CD4-positive, alpha-beta T cell treated with Interleukin-21 for 1 hour (primary cell): Measurements from ENCODE around the gene SUOX.
"Not testable (repeated sequence)": the region's sequence is repeated elsewhere in the genome, so short reads cannot be mapped to it uniquely, and the experiment has no call there.

Experiments
- DNase-seq: peaks from one replicate; pipeline ENCODE4 v3.0.0-alpha.2; 2020

Gene SUOX

DNA sequence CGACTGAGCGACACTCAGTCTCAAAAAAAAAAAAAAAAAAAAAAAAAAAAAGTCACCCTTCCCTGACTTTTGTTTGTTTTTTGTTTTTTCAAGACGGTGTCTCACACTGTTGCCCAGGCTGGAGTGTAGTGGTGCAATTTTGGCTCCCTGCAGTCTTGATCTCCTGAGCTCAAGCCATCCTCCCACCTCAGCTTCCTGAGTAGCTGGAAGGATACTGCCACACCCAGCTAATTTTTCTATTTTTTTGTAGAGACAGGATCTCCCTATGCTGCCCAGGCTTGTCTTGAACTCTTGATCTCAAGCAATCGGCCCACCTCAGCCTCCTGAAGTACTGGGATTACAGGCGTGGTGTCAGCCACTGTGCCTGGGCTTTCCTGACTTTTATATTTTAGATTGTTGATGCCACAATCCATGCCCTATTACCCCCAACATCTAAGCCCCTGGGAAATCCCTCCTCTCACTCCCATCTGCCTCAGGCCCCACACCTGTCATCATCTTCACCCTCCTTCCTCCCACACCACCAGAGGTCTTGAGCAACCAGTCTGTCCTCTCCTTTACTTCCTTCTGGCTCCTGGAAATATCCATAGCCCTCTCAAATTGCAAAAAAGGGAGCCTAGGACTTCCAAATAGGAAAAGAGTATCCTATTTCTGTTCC, 31.6 kb downstream of the SUOX start:
- DNase-seq: no peak

DNA sequence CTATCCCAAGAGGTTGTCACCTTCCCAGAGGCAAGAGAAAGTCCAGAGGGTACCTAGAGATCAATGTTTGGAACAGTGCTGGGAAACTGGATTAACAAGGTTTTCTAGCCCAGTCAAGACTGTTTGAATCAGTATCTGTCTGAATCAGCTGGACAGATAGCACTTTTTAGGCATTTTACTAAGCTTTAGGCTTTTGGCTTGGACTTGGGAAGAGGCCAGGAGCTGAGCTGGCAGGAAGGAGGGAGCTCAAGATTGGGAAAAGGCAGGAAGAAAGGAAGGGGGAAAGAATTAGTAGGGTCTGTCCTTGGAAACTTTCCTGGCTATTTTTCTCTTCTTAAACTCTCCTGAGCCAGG, 32.1 kb downstream of the SUOX start:
- no peak for DNase-seq

DNA sequence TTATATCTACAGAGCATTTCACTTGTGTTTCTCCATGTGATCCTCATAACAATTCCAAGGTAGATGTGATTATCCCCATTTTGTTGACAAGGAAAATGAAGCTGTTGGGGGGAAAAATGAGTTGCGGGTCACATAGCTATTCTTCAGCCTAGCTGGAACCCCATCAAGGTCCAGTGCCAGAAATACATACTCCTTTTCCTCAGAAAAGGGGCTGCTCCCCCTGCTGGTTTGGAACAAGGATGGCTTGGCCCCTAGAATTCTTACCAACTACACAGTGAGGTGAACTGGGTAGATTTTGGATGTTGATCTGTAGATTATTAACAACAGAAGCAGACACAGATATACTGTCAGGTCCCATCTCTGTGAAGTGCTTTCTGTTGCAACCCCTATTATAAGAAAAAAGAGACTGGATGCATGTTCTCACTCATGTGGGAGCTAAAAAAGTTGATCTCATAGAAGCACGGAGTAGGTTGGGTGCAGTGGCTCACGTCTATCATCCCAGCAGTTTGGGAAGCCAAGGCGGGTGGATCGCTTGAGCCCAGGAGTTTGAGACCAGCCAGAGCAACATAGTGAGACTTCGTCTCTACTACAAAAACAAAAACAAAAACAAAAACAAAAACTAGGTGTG, 32.7 kb downstream of the SUOX start:
- DNase-seq: peak; percentile 63

DNA sequence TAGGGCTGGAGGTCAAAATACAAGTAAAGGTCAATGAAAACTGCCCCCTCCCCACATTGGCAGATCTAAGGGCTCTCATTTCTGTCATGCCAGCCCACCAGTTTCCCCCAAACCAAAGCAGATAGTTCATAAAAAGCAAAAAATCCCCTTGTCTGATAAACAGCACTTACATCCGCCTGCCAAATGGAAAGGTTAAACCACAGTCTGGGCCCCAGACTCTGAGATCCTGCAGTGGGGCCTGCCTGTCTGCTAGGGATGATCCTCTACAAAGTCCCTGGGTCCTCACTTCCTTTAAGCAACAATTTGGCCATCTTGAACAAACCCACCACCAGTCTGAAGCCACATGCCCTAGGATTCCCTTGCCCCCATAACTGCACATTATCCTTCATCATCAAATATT, 34.9 kb downstream of the SUOX start:
- DNase-seq: peak; percentile 26

DNA sequence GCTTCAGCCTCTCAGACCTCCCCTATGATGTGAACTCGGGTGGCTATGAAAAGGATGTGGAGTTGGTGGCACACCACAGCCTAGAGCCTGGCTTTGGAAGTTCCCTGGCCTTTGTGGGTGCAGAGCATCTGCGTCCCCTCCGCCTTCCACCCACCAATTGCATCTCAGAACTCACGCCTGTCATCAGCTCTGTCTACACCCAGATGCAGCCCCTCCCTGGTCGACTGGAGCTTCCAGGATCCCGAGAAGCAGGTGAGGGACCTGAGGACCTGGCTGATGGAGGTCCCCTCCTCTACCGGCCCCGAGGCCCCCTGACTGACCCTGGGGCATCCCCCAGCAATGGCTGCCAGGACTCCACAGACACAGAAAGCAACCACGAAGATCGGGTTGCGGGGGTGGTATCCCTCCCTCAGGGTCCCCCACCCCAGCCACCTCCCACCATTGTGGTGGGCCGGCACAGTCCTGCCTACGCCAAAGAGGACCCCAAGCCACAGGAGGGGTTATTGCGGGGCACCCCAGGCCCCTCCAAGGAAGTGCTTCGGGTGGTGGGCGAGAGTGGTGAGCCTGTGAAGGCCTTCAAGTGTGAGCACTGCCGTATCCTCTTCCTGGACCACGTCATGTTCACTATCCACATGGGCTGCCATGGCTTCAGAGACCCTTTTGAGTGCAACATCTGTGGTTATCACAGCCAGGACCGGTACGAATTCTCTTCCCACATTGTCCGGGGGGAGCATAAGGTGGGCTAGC, 37.7 kb downstream of the SUOX start:
- DNase-seq: peak; percentile 44

DNA sequence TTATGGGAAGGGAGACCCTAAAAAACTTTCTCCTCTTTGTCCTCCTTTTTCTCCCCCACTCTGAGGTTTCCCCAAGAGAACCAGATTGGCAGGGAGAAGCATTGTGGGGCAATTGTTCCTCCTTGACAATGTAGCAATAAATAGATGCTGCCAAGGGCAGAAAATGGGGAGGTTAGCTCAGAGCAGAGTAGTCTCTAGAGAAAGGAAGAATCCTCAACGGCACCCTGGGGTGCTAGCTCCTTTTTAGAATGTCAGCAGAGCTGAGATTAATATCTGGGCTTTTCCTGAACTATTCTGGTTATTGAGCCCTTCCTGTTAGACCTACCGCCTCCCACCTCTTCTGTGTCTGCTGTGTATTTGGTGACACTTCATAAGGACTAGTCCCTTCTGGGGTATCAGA, 40.1 kb downstream of the SUOX start:
- DNase-seq: no peak

DNA sequence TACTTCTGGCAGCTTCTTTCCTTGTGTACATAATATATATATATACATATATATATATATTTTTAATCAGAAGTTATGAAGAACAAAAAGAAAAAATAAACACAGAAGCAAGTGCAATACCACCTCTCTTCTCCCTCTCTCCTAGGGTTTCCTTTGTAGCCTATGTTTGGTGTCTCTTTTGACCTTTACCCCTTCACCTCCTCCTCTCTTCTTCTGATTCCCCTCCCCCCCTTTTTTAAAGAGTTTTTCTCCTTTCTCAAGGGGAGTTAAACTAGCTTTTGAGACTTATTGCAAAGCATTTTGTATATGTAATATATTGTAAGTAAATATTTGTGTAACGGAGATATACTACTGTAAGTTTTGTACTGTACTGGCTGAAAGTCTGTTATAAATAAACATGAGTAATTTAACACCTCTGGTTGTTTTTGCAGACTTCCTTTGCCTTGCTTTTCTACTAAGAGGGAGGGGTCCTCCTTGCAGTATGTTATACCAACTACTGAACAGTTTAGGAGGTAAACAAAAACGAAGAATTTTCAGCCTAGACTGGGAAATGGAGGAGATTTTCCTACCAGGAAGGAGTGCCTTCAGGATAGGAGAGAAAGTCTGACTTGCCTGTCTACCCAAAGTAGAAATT, 41.1 kb downstream of the SUOX start:
- no peak for DNase-seq

DNA sequence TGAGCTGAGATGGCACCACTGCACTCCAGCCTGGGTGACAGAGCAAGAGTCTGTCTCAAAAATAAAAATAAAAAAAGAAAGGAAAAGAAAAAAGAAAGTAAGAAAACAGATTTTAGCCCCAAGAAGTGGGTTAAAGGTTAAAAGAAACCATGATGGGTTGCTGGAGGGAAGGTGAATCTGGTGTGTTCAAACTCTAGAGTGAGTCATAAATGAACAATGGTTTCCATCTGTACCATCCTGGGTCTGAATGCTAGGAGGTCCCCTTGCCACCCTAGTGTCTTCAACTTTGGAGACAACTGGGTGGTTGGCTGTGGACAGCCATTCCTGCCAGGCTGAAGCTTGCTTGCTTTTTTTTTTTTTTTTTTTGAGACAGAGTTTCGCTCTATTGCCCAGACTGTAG, 43.1 kb downstream of the SUOX start:
- DNase-seq: no peak

DNA sequence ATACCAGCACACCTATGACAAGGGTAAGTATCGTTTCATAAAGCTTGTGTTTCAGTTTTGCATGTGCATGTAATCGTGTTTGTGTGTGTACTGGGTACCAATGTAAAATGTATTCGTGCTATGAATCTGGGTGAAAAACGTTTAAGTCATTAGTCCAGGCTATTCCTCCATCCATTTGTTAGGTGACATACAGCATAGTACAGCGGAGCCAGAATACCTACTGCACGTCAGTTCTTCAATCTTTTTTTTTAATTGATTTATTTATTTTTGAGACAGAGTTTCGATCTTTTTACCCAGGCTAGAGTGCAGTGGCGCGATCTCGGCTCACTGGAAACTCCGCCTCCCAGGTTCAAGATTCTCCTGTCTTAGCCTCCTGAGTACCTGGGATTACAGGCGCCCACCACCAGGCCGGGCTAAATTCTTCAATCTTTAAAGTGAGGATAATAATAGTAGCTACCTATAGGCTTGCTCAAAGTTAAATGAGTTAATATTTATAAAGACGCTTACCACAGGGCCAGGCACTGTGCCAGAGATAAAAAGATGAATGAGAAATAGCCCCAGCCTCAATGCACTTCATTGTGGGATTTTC, 44.0 kb downstream of the SUOX start:
- DNase-seq: no peak

DNA sequence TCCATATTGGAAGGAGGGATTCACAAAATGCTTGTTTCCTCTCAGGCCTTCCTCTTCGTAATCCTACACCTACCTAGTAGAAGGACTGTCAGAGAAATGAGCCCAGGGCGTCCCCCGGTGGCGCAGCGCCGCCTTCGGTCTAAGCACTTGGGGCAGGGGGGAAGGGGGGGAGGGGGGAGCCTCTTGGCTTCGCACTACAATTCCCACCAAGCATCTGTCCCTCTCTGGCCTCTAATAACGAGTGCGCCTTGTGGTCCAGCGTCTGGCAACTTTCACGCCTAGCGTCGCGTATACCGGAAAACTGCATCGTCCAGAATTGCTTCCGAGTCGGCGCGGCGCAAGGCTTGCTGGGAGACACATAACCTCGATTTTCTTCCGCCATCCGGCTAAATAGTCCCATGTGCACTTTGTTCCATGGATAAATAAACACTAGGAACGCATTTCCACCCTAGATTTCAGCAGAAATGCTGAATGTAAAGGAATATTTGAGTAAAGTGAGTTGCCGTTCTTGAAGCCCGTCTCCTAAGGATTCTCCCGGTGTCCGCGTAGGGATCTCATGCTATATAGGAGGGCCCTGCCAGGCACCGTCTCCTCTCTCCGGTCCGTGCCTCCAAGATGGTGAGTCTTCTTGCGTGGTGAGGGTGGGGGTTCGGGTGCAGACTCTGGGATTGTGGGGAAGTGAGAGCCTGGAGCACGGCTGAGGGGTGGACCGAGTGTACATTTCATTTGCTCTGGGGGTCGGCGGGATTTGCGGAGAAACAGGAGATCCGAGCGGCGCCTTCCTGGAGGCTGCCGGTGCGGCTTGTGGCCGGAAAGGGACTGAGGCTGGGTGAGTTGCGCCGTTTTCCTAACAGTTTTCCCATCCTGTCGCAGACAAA, 44.7 kb downstream of the SUOX start, which contains the start of gene RPS26:
RPS26 (plus strand) TSS at position 367 of the 878 bp plus-strand sequence; CDS start at position 616, 249 bp downstream.
- peak; percentile 98 for DNase-seq

DNA sequence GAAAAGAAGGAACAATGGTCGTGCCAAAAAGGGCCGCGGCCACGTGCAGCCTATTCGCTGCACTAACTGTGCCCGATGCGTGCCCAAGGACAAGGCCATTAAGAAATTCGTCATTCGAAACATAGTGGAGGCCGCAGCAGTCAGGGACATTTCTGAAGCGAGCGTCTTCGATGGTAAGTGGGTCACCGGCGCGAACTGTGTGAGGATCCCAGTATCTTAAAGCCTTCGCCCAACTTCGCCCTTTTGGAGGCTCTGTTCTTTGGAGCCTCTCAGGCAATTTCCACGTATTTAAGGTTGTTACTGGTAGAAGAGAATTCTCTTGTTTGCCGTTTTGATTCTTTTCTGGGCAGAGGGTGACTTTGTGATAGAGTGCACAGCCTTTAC, 45.3 kb downstream of the SUOX start:
- DNase-seq: not testable (repeated sequence)

DNA sequence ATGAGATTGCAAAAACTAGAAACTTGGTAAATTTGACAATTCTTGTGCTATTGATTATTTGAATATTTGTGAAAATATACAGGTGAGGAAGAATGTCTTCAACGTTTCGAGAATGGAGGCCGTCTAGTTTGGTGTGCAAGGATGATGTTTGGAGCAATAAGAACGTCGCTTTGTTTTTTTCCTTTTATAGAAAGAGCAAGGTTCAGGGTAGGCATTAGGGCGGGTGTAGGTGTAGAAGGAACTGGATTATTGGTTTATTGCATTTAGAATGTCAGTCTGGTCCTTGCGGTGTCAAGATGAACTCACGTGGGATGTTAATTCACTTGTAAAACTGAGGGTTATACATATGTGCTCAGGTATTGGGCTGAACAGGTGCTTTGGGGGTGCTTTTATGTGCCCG, 45.8 kb downstream of the SUOX start:
- DNase-seq: no peak

DNA sequence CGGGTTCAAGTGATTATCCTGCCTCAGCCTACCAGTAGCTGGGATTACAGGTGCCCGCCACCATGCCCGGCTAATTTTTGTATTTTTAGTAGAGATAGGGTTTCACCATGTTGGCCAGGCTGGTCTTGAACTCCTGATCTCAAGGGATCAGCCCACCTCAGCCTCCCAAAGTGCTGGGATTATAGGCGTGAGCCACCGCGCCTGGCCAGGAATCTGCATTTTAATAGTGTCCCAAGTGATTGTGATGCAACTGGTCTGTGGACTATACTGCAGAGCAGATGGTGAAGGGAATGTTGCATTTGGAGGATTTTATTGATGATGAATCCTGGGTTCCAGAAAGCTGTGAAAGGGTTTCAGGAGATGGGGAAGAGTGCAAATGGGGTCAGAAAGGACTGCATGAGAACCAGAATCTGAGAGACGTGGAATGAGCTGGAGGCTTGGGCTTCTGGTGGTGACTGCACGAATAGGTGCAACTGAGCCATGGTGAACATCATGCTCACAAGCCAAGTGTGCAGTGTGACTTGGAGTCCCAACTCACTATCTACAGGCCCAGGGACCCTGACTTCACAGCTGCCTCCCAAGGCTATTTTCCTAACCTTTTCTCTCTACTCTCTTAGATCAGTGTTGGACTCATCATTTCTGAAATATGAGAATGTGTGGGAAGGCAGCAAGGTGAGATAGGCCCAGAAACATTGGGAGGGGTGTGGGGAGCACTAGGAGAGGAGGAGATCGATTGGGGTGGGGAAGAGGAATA, 49.1 kb downstream of the SUOX start:
- no peak for DNase-seq

DNA sequence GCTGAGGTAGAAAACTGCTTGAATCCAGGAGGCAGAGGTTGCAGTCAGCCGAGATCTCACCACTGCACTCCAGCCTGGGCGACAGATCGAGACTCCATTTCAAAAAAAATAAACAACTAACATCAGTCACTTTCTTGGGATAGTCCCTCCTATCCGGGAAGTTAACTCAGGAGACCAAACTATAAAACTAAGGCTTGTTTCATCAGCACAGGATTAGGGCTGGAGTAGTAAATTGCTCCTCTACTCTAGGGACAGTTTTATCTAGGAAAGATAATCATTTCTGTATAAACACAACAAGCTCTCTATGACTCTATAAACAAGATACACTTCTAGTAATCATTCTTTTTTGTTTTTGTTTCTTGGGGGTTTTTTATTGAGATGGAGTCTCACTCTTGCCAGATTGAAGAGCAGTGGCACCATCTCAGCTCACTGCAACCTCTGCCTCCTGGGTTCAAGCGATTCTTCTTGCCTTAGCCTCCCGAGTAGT, 56.4 kb downstream of the SUOX start:
- DNase-seq: no peak
